Suppressor macrophage treated with lipopolysaccharide for 4 hours (primary cell): ENCODE measurements around the gene CFAP210.

Source experiments
- DNase-seq: peaks from one replicate; pipeline ENCODE4 v3.0.0-alpha.2; 2020

The CFAP210 gene, protein sequence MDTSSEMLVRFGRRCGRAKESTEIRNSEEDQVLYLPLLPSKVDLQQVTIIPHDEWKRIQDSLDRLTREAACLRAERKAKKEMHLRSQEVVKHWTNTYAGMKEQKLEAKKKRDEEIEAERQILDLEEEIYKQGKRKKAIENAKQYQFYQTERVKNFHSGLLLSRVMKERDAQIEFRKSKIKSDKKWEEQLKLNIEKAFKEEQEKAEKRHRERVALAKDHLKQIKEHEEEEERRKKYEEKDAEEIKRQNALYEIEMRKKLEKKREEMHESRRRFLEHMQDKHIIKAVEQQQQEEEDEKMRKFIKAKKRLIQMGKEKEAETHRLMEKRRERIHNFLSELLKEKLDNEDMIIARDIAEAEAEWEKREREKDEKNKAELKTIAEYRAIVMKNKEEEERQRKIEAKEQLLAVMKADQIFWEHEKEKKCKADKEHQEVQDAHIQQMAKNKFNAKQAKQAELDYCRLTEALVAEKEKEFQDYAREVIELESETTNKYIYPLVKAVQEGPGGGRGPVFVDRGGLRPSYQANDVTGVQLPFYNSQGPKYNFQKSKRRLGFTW

DNA sequence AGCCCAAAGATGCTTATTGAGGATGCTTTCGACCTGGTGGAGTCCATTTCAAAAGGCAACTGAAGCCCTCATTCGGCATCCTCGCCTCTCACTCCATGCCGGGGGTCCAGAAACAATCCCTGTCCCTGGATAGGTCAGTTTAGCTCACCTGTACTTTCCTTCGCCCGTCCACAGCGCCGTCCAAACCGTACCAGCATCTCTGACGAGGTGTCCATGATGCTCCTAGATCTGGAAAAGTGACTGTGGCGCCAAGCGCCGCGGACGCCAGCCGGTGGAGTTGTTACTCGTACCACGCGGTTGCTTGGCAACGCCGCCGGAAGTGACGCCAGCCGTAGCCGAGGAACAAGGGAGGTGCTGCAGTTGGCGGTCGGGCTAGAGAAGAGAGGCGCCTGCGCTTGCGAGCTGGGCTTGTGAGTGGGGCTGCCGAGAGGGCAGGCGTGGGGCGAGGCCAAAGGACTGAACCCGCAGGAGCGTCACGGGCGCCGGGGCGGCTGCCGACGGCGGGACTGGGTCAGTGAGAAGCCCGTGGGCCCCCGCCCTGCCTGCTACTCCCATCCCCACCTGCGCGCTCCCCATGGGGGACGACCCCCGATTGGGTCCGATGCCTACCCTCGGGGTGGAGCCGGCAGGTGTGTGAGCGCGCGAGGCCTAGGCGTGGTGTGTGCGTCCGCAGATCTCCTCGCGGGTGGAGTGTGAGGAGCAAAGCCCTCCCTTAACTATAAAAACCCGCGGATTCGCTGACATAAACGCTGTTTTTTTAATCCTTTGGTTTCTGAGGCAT lies at the start of gene CFAP210, which contains the start of gene PHOSPHO2:
Gene CFAP210 (minus strand): TSS at position 293 of the 781 bp plus-strand sequence. CDS start 78 bp downstream, at position 215.
Gene PHOSPHO2 (plus strand): TSS at position 357 of the 781 bp plus-strand sequence. CDS start 6,503 bp downstream, outside the sequence.
- DNase-seq, result peak; percentile 98

DNA sequence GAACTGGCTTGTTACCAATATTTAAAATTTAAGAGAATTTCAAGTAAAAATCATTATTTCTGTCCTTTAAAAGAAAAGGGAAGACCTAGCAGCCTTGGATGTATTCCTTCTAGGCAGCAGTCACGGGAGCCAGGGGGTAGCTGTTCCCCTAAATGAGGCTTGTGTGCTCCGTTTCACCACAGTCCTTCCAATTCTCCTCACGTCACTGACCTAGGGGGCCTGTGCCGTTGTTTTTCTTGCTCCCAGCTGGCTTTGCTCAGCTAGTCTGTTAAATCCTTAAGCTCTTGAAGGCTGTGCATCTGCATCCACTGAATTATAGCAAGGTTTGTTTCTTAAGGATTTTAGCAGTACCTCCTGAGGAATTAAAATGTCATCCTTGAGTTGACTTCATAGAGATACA lies 49.3 kb upstream of the CFAP210 start:
- no peak for DNase-seq

DNA sequence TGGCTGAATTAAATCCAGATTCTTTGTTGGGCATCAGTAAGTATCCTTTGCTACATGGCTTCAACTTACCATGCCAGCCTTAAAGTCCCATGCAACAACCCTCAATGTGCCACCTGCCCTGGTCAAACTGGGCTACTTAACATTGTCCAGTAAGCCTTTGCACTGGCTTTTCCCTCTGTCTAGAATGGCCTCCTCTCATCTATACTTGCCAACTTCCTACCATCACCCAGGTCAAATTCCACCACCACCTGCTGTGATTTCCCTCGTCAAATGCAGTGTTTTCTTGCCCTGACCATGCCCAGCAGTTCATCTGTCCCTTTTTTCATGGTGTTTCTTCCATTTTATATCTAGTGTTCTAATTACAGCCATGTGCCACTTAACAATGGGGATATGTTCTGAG lies 45.1 kb upstream of the CFAP210 start:
- no peak for DNase-seq

DNA sequence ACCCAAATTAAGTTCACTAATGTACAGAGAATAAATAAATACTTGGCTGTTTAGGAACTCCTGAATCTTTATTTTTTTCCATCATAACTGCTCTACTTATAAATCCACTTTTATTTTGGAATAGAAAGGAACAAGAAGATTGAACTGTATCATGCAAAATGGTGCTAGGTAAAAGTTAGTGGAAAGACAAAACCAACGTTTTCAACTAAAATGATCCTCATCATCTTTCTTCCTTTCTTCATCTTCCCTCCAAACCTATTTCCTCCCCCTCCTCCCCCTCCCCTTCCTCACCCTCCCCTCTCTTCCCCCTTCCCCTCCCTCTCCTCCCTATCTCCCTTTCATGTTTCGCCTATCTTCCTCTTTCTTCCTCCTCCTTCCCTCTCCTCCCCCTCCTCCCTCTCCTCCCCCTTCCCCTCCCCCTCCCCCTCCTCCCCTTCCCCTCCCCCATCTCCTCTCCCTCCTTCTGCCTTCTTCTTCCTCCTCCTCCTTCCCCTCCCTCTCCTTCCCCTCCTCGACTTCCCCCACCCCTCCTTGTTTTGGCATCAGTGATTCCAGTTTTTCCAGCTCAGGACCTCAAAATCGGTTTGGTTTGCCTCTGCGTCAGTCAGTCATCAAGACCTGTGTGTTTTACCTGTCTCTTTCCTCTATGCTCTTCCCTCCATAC lies 44.5 kb upstream of the CFAP210 start:
- no peak for DNase-seq

DNA sequence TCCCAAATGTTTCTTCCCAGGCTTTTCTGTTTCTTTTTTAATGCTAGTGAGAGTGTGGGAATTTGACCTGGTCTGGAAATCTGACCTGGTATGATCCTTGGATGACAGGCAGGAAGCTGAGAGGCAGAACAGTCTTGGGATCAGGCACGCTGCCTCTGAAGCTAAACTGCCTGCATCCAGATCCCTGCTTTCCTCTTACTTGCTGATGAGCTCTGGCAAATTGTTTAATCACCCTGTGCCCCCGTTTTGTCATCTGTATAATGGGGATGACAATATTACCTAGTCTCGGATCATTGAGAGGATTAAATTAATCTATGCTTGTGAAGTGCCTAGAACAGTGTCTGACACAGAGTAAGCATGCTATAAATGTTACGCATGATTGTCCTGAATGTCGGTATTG lies 42.7 kb upstream of the CFAP210 start:
- DNase-seq, result no peak

DNA sequence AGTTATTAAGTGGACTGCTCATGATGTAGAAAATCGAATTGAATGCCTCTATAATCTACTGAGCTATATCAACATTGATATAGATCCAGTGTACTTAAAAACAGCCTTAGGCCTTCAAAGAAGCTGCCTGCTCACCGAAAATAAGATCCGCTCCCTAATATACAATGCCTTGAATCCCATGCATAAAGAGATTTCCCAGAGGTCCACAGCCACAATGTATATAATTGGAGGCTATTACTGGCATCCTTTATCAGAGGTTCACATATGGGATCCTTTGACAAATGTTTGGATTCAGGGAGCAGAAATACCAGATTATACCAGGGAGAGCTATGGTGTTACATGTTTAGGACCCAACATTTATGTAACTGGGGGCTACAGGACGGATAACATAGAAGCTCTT lies 41.4 kb upstream of the CFAP210 start:
- DNase-seq, result no peak

DNA sequence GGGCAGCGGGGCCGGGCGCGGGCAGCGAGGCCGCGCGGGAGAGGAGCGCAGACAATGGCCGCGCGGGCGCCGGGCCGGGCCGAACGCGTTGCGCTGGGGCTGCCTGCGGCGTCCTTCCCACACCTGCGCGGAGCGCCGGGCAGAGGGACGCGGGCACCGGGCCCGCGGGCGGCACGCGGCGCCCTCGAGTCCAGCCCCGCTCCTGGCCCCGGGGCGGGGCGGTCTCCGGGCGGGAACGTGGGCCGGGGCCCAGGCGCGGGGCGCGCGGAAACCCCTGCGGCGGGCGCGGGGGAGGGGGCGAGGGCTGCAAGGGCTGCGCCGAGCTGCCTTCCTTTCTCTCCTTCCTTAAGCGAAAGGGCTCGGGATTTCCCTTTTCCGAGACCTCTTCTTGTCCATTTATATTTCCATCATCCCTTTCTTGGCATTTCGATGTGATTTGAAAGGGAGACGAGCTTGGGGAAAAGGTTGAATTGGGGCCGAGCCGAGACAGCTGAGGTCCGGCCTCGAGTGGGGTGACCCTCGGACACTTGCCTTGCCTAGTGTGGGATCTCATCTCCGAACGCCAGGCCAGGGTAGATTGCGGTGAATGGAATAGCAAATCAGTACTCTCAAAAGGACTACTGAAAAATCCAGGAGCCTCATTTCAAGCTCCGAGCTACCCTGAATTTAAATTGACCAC lies 40.1 kb upstream of the CFAP210 start:
- peak; percentile 3 for DNase-seq

- no peak for DNase-seq
These were observed 38.6 kb upstream of the CFAP210 start for GRCh38 chr2:169732583-169733358.

- no peak for DNase-seq
These were observed 37.9 kb upstream of the CFAP210 start for GRCh38 chr2:169732075-169732474.

DNA sequence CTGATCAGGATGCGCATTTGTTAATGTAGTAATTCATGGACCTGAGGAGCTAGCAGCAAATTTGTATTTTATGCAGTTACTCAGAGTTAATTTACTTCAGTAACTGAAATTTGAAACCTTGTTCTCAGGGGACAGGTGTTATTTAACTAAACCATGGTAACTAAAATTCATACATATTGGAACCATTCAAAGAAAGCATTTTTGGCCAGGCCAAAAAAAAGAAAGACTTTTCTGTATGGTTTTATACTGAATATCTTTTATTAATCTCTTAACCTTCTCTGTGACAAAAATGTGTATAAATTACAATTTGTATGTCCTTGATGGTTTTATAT lies 35.0 kb upstream of the CFAP210 start:
- no peak for DNase-seq

DNA sequence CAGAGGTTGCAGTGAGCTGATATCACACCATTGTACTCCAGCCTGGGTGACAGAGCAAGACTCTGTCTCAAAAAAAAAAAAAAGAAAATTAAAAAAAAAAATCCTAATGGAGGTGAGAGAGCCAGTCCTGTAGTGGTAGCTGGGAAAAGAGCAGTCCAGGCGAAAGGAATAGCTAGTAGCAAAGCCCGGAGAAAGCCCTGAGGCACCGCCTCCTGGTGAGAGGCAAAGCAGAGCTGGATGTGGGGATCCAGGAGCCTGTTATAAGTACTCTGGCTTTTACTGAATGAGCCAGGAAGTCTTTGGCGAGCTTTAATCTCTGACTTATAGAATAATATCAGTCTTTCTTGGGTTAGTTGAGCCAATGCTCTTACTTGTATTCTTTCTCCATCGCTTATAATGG lies 32.9 kb upstream of the CFAP210 start:
- no peak for DNase-seq

- no peak for DNase-seq
These were observed 26.8 kb upstream of the CFAP210 start for GRCh38 chr2:169721016-169721415.

GRCh38 chr2:169718930-169719504 lies 24.8 kb upstream of the CFAP210 start:
- no peak for DNase-seq

DNA sequence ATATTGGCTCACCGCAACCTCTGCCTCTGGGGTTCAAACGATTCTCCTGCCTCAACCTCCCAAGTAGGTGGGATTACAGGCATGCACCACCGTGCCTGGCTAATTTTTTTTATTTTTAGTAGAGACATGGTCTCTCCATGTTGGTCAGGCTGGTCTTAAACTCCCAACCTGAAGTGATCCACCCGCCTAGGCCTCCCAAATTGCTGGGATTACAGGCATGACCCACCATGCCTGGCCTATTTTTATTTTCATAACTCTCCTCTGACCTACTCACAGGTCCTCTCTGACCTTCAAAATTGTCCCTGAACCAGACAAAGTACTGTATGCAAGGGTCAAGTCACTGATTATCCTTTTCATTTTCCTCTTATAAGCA lies 23.5 kb upstream of the CFAP210 start:
- no peak for DNase-seq

GRCh38 chr2:169716938-169717690 lies 22.9 kb upstream of the CFAP210 start:
- no peak for DNase-seq

DNA sequence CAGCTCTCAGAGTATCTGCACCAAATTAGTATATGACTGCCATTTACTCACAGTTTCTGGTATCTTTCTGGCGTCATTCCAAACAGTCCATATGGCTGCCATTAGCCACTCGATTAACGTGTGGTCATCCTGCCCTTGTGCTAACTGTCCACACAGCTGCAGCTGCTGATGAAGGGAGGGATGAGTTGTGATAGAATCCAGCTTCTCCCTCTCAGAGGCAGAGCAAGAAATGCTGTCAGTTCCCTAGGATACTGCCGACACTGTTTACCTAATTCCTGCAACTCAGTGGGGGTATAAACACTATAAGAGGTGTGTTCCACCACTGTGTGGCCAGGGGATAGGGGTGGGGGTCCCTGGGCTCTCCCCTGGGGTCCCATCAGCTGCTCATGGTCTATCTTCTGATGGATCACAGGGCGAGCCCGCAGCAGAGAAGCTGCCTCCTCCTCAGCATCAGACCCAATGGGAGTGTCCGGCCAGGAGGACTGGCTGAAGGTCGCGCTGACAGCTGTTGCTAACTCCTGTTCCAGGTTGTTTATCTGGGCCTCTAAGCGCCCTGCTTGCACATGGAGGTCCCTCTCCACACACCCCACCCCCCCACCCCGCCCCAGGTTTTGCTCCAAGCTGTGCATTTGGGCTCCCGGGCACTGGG lies 22.2 kb upstream of the CFAP210 start:
- no peak for DNase-seq

- no peak for DNase-seq
These were observed 21.4 kb upstream of the CFAP210 start for GRCh38 chr2:169715379-169716237.

GRCh38 chr2:169714699-169715098 lies 20.5 kb upstream of the CFAP210 start:
- DNase-seq, result no peak

- DNase-seq, result no peak
These were observed 19.1 kb upstream of the CFAP210 start for GRCh38 chr2:169713331-169713730.
